HG02943 (cell line): Measurements from ENCODE around the gene NR2F1-AS1.
"Not testable (repeated sequence)": the region's sequence is repeated elsewhere in the genome, so short reads cannot be mapped to it uniquely, and the experiment has no call there.

ENCODE experiments used
- ATAC-seq: cut with Tn5 transposase; IDR thresholded peaks from one replicate; pipeline ENCODE4 v1.9.1; 2021; ENCODE audit warnings: mild to moderate bottlenecking, low read depth, moderate library complexity; ENCODE audit not compliant: unreplicated experiment

The NR2F1-AS1 gene

GRCh38 chr5:93402451-93402850, 178.6 kb downstream of the NR2F1-AS1 start:
- no peak for ATAC-seq

- no peak for ATAC-seq
Observed at GRCh38 chr5:93401634-93402213, 179.3 kb downstream of the NR2F1-AS1 start.

DNA sequence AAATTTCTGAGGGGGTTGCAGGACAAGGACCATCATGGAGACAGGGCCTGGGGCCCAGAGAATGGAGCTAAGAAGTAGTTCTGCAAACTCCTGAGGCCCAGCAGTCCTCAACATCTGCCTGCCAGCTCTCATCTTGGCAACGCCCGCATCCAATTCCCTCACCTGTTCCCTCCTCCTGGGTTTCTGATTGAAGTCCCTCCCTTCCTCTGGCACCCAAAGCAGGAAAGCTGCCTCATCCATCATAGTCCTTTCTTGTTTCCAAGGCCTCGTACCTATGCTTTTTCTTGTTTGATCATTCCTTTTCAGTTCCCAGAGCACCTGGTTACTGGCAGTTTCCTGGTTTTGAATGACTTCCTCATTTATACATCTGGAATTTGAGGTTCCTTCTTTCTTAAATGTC, 181.3 kb downstream of the NR2F1-AS1 start:
- ATAC-seq: no peak

GRCh38 chr5:93395971-93396379, 185.0 kb downstream of the NR2F1-AS1 start:
- no peak for ATAC-seq

- no peak for ATAC-seq
Observed at GRCh38 chr5:93395010-93395409, 186.0 kb downstream of the NR2F1-AS1 start.

DNA sequence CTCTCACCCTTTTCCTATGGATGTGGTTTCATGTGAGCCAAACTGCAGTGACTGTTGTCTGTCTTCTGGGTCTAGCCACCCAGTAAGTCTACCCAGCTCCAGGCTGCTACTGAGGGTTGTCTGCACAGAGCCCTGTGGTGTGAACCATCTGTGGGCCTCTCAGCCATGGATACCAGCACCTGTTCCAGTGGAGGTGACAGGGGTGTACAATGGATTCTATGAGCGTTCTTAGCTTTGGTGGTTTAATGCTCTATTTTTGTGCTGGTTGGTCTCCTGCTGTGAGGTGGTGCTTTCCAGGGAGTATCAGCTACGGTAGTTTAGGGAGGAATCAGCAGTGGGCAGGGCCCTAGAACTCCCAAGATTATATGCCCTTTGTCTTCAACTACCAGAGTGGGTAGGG, 186.7 kb downstream of the NR2F1-AS1 start:
- ATAC-seq: no peak

- ATAC-seq: not testable (repeated sequence)
Observed at GRCh38 chr5:93391169-93391568, 189.8 kb downstream of the NR2F1-AS1 start.

- ATAC-seq: no peak
Observed at GRCh38 chr5:93385655-93386054, 195.4 kb downstream of the NR2F1-AS1 start.

- no peak for ATAC-seq
Observed at GRCh38 chr5:93384995-93385394, 196.0 kb downstream of the NR2F1-AS1 start.

GRCh38 chr5:93384026-93384425, 197.0 kb downstream of the NR2F1-AS1 start:
- no peak for ATAC-seq

GRCh38 chr5:93382188-93382825, 198.7 kb downstream of the NR2F1-AS1 start:
- no peak for ATAC-seq

DNA sequence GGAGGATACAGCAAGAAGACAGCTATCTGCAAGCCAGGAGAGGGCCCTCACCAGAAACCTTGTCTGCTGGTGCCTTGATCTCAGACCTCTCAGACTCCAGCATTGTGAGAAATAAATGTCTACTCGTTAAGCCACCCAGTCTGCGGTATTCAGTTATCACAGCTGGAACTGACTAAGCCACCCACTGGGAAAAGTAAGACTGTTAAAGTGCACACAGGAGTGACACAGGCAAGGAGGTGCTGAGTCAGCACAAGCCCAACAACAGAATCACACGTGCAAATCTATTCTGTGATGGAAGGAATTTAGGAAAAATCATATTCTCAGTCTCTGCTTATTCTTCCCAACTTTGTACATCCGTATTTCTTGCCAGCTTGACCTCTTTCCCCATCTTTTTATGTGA, 200.0 kb downstream of the NR2F1-AS1 start:
- no peak for ATAC-seq

DNA sequence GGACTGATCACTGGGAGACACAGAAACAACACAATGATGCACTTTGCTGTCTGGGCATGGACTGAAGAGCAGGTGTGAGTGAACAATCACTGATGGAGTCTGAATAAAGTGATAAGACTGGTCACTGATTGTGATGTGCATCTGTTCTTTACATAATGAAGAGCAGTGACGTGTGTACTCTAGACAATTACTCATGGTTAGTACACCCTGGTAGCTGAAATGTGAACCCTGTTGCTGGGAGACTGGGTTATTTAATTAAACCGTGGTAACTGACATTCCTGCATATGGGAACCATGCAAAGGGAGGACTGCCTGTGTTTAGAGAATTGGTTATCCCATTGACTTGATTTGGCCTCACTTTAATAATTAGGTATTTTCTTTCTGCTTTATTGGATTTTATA, 202.9 kb downstream of the NR2F1-AS1 start:
- ATAC-seq: no peak

GRCh38 chr5:93371893-93372292, 209.1 kb downstream of the NR2F1-AS1 start:
- no peak for ATAC-seq

DNA sequence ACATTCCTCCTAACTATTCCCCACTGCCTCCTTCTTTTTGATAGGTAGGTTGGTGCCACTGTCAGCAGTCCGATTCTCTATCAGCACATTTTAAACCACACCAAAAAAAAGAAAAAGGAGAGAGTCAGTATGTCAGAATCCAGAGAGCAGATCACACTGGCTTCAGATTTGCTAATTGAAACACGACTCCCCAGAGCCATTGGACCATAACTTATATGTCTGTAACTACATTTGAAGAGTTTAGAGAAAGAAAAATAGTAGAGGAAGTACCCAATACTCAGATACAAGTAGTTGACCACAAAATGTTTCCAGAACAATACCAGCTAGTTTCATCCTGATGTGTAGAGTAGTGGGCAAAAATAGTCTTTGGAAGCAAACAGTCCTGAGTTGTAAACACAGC, 216.6 kb downstream of the NR2F1-AS1 start:
- no peak for ATAC-seq

- ATAC-seq: no peak
Observed at GRCh38 chr5:93360436-93361088, 220.5 kb downstream of the NR2F1-AS1 start.

GRCh38 chr5:93359960-93360305, 221.1 kb downstream of the NR2F1-AS1 start:
- ATAC-seq: no peak
